ENCODE measurements around the gene KMO.

The KMO gene

DNA sequence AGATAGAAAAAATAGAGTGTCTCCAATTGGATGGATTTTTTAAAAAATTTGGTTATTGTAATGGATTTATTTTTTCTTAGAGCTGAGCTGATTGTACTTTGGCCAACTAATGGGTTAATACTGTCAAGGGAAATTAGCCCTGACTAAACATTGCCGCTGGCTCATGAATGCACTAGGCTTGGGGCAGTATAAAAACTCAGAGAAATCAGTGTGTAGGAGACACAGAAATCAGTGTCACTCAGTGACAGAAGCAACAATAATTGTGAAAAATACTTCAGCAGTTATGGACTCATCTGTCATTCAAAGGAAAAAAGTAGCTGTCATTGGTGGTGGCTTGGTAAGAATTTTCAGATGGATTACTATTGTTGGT is at the start of gene KMO:
TSS of gene KMO (plus strand) at position 217 of the 370 bp plus-strand sequence. CDS start at position 284, 67 bp downstream.
- H3K9ac ChIP-seq (ENCODE audit: low read depth, low read length) = peak within 1 kb of the TSS; percentile 35; the same call in 1 of the 2 replicates
- H3K9me3 ChIP-seq (ENCODE audit: control insufficient read depth, insufficient read depth, low read length) = no peaks in the 10 kb centered on the region
- no peaks in the 10 kb centered on the region for H3K4me1 ChIP-seq (ENCODE audit: insufficient read depth, low read length)
- no peaks in the 10 kb centered on the region for H3K36me3 ChIP-seq (ENCODE audit: insufficient read depth, low read length)

DNA sequence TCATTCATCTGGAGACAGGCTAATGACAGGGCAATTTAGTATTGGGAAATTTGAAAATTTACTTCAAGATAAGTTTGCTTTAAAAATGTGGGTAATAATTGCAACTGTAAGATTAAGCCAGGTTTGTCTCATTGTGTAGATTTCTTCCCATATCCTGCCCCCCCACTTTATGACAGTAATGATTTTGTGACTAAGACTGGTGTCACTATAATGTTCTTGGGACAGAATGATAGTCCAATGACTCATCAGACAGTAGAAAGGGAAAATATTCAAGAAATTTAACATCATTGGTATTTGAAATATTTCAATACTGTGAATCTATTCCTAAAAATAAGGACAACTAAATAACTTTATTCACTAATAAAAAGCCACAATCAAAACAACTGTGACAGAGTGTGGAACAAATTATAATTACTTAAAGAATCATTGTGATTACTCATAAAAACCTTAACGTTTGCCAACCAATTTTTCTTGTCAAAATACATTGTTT is 49.4 kb upstream of the KMO start:
- no peaks in the 10 kb centered on the region for H3K36me3 ChIP-seq (ENCODE audit: insufficient read depth, low read length)
- peaks cover 8% of the 10 kb centered on the region; the same call in 1 of the 2 replicates for H3K9me3 ChIP-seq (ENCODE audit: control insufficient read depth, insufficient read depth, low read length)
- H3K4me1 ChIP-seq (ENCODE audit: insufficient read depth, low read length) = no peaks in the 10 kb centered on the region
- H3K9ac ChIP-seq (ENCODE audit: low read depth, low read length) = no peak overlapping the region

DNA sequence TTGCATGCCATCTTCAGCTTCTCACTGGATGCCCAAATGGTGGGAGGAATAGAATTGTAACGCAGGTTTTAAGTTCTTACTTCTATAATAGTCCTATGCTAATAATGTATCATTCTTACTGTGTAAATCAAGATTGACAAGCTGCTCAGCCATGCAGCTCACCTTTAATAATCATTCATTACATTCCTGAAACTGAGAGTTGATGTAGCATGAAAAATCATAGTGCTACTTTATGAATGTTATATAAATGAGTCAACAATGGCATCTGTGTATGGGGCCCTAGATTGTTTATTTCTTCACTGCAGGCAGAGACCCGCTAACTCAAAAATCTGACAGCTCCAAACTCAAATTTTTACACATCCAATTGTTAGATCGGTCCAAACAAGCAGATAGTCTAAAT is 47.0 kb upstream of the KMO start:
- Histone ChIP-seq H3K9me3 (ENCODE audit: control insufficient read depth, insufficient read depth, low read length) (peaks cover 8% of the 10 kb centered on the region; the same call in 1 of the 2 replicates), H3K4me1 (ENCODE audit: insufficient read depth, low read length) (no peaks in the 10 kb centered on the region), H3K9ac (ENCODE audit: low read depth, low read length) (no peak overlapping the region), H3K36me3 (ENCODE audit: insufficient read depth, low read length) (no peaks in the 10 kb centered on the region; the same call in 1 of the 2 replicates)

DNA sequence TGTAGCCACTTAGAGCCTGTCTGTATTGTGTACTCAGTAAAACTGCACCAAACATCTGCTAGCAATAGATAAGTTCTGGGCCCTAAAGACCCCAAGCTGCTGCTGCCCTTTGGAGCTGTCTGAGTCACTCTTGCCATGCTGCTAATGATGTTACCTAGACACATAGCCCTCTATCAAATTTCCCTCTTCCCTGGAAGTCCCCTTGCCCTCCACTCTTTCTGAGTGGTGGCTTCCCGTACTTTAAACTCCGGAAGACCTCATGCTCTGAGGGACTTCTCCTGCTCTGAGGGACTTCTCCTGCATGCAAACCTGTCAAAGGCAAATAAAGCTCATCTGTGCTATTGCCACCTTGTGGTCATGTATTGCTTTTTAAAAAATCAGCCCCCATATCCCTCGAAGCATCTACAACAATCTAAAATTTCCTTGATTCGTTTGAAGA is 46.6 kb upstream of the KMO start:
- H3K4me1 ChIP-seq (ENCODE audit: insufficient read depth, low read length) = no peaks in the 10 kb centered on the region
- H3K9ac ChIP-seq (ENCODE audit: low read depth, low read length) = no peak overlapping the region
- H3K36me3 ChIP-seq (ENCODE audit: insufficient read depth, low read length) = no peaks in the 10 kb centered on the region; the same call in 1 of the 2 replicates
- H3K9me3 ChIP-seq (ENCODE audit: control insufficient read depth, insufficient read depth, low read length) = peaks cover 8% of the 10 kb centered on the region; the same call in 1 of the 2 replicates

DNA sequence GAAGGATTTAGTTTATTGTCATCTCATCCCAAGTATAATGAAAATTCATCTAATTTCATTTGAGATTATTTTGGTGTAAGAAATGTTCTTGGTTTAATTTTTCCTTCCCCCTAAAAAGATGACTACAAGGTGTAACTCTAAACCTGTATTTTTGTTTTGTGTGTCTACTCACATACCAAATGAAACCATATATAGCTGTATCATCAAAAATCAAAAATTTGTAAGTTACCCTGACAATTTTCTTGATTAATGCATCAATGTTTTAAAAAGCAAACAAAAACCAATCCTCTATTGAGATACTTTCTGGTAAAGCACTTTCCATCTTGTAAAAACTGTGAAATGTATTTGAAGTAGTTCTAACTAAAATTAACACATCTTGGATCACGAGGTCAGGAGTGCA is 43.4 kb upstream of the KMO start:
- H3K9ac ChIP-seq (ENCODE audit: low read depth, low read length) = no peak overlapping the region
- H3K9me3 ChIP-seq (ENCODE audit: control insufficient read depth, insufficient read depth, low read length) = peaks cover 8% of the 10 kb centered on the region; the same call in 1 of the 2 replicates
- H3K4me1 ChIP-seq (ENCODE audit: insufficient read depth, low read length) = no peaks in the 10 kb centered on the region
- H3K36me3 ChIP-seq (ENCODE audit: insufficient read depth, low read length) = no peaks in the 10 kb centered on the region; the same call in 1 of the 2 replicates

DNA sequence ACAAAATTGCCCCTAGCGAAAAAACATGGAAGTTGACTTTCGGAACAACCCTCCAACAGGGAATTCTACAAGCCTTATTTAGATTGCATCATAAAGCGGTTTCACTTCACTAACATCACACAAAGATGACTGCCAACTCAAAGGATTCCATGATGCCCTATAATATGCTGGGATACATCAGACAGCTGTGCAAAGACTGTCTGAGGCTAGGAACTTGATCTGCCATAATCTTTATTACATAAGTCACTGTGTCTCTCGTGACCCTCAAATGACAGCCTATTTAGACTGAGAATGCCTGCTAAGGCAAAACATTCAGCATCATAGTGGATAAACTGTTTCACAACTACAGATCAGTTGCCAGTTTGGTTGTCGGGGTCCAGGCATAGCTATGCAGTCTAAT is 36.4 kb upstream of the KMO start:
- H3K36me3 ChIP-seq (ENCODE audit: insufficient read depth, low read length) = peaks cover 4% of the 10 kb centered on the region; the same call in 1 of the 2 replicates
- no peaks in the 10 kb centered on the region for H3K4me1 ChIP-seq (ENCODE audit: insufficient read depth, low read length)
- H3K9ac ChIP-seq (ENCODE audit: low read depth, low read length) = no peak overlapping the region
- no peaks in the 10 kb centered on the region for H3K9me3 ChIP-seq (ENCODE audit: control insufficient read depth, insufficient read depth, low read length)

DNA sequence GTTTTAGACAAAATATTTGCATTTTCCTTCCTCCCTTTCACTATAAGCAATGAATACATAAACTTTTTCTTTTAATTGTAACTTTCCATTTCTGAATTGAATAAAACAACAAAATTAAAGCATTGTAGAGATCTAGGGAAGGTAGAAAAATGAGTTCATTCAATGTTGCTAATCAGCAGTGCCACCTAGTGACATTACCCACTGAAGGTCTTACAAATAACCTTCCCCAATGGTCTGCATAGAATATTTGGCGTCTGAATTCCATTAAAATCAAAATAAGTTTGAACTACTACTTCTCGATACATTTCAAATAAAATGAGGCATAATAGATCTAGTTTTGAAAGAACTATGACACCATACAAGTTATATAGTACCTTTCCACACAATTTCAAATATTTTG is 32.3 kb upstream of the KMO start:
- Histone ChIP-seq H3K4me1 (ENCODE audit: insufficient read depth, low read length) (no peaks in the 10 kb centered on the region), H3K9ac (ENCODE audit: low read depth, low read length) (no peak overlapping the region), H3K9me3 (ENCODE audit: control insufficient read depth, insufficient read depth, low read length) (no peaks in the 10 kb centered on the region), H3K36me3 (ENCODE audit: insufficient read depth, low read length) (peaks cover 8% of the 10 kb centered on the region)

DNA sequence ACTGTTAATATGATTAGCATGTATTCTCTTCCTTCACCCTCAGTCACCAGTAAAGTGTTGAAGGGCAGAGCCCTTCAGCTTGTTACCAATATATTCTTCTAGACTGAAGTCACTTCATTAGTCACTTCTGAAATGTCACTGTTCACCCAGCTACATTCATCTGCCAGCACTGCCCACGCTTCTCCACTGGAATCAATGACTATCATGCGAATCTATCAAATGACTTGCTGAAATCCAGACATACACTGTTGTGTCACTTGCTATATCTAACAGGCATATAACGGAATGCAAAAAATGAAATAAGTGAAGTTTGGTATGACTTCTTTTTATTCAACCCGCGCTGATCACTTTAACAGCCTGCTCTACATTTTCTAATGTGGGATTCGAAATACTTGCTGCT is 28.7 kb upstream of the KMO start:
- Histone ChIP-seq H3K9me3 (ENCODE audit: control insufficient read depth, insufficient read depth, low read length) (no peaks in the 10 kb centered on the region), H3K4me1 (ENCODE audit: insufficient read depth, low read length) (no peaks in the 10 kb centered on the region), H3K36me3 (ENCODE audit: insufficient read depth, low read length) (peaks cover 3% of the 10 kb centered on the region), H3K9ac (ENCODE audit: low read depth, low read length) (no peak overlapping the region)

DNA sequence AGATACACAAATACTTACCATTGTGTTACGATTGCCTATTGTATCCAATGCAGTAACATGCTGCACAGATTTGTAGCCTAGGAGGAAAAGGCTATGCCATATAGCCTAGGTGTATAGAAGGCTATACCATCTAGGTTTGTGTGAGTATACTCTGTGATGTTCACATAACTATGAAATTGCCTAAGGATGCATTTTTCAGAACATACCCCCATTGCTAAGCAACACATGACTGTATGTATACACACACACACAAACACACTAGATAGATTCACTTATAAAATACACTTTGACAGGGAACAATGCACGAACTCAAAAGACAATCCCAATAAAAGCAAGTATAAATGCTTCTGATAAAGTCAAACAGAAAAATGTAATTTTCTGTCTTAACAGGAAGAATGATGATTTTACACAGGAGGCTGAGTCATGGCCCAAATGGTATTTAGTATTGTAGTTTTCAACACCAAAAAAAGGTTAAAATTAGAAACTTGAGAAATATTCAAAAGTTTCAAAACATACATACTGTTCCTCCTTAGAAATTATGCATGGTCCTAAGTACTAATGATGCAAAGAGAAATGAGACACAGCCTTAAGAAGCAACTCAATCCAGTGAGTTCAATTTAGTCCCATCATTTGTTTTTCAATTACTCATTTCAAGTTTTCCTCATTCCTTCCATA is 24.9 kb upstream of the KMO start:
- Histone ChIP-seq H3K36me3 (ENCODE audit: insufficient read depth, low read length) (peaks cover 3% of the 10 kb centered on the region), H3K9ac (ENCODE audit: low read depth, low read length) (no peak overlapping the region), H3K4me1 (ENCODE audit: insufficient read depth, low read length) (no peaks in the 10 kb centered on the region), H3K9me3 (ENCODE audit: control insufficient read depth, insufficient read depth, low read length) (no peaks in the 10 kb centered on the region)

DNA sequence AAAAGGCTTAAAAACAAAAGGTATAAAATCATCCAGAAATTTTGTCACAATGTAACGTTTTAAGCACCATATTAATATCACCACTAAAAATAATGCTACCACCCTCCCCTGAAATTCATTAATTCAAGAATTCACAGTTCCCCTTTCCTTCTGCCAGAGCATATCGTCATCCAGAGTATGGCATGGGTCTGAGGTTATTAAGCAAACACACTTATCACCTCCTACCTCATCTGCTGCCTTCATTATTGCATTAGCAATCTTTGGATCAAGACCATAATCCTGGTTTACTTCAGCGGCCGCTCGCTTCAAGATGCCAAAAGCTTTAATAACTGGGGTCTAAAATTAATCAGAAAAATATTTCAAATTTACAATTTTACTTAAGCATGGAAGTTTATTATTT is 18.8 kb upstream of the KMO start:
- Histone ChIP-seq H3K36me3 (ENCODE audit: insufficient read depth, low read length) (no peaks in the 10 kb centered on the region; the same call in 1 of the 2 replicates), H3K9me3 (ENCODE audit: control insufficient read depth, insufficient read depth, low read length) (no peaks in the 10 kb centered on the region), H3K9ac (ENCODE audit: low read depth, low read length) (no peak overlapping the region), H3K4me1 (ENCODE audit: insufficient read depth, low read length) (no peaks in the 10 kb centered on the region)

DNA sequence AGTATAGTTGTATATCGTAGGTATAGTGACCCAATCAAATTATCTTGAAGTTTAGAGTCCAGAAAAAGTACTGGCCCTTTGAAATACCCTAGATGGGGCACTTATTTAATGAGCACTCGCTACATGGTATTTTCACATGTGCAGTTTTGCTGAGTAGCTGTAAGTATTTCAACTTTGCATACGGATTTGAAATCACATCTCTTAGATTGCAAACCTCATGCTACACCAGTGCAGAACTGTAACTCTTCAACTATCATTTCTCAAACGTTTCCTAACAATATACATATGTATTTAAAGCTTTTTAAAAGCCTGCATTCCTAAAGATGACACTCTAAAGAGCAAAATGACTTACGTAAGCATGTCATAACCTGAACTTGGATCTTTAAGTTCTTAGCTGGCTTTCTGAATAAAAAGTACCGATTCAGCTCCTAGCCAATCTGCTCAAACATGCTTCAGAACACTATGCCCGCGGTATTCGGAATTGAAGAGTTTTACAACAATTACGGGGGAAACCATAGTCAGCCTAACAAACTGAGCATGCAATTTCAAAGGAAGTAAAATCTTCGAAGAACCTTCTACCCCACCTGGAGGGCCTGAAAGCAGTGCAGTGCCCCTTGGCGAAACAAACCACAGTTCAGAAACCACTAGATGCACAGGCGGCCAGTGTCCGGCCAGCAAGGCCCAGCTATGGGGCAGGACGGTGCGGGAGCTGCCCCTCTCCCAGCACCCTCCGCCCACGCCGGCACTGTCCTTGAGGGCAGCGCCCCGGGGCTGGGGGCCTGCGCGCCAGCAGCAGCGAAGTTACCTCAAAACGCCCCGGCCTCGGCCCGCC is 13.5 kb upstream of the KMO start:
- Histone ChIP-seq H3K9ac (ENCODE audit: low read depth, low read length) (peak overlapping the region; percentile 95), H3K36me3 (ENCODE audit: insufficient read depth, low read length) (no peaks in the 10 kb centered on the region; the same call in 1 of the 2 replicates), H3K9me3 (ENCODE audit: control insufficient read depth, insufficient read depth, low read length) (no peaks in the 10 kb centered on the region), H3K4me1 (ENCODE audit: insufficient read depth, low read length) (no peaks in the 10 kb centered on the region)

DNA sequence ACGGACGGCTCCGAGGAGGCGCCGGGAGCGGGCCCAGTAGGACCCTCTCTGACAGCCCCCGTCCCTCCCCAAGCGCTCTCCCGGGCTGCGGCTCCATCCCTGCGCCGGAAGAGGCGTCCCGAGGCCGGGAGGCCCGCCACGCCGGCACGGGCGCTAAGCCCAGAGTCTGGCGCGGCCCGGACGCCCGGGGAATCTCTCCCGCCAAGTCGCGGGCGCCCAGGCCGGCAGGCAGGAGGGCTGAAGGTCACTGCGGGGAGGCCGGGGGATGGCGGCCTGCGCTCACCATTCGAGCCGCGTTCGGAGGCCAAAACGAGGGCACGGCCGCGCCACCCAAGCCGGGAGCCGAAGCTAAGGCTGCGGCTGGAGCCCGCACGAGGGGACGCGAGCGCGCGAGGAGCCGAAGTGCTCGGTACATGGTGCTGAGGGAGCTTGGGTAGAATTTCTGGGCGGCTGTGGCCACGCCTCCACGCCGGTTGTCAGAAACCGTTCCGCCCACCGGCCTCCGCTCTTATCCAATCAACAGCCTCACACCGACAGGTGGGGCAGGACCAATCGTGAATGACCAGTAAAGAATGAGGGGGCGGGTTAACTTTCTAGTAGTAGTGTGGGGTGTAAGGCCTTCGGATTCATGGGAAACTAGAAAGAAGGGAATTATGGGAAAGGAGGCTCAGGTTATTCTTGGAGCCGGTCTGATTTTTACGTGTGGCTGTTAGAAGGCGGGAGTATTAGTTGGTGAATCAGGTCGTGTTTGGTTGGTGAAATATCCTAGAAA is 12.7 kb upstream of the KMO start, which contains the start of gene FH:
TSS of gene FH (minus strand) at position 448 of the 772 bp plus-strand sequence. CDS start at position 415, 33 bp downstream.
- Histone ChIP-seq H3K9ac (ENCODE audit: low read depth, low read length) (peak within 1 kb of the TSS; percentile 95), H3K4me1 (ENCODE audit: insufficient read depth, low read length) (no peaks in the 10 kb centered on the region), H3K36me3 (ENCODE audit: insufficient read depth, low read length) (no peaks in the 10 kb centered on the region; the same call in 1 of the 2 replicates), H3K9me3 (ENCODE audit: control insufficient read depth, insufficient read depth, low read length) (no peaks in the 10 kb centered on the region)

DNA sequence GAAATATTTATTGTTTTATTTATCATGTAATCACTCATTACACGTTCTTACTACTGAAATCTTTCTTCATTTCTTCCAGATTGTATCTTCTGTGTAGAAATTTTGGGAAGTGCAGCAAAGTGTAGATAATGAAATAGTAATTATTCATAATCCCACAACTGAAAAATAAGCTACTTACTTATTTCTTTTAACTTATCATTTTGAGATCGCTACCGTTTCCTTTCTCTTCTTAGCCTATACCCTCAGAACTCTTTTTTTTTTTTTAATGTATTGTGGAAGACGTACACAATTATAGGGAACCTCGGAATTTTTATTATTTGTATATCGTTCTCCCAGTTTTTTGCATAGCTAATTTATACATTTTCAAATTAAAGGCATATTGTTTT is 12.1 kb upstream of the KMO start:
- Histone ChIP-seq H3K9me3 (ENCODE audit: control insufficient read depth, insufficient read depth, low read length) (no peaks in the 10 kb centered on the region), H3K36me3 (ENCODE audit: insufficient read depth, low read length) (no peaks in the 10 kb centered on the region; the same call in 1 of the 2 replicates), H3K4me1 (ENCODE audit: insufficient read depth, low read length) (no peaks in the 10 kb centered on the region), H3K9ac (ENCODE audit: low read depth, low read length) (peak overlapping the region; percentile 95; the same call in 1 of the 2 replicates)

DNA sequence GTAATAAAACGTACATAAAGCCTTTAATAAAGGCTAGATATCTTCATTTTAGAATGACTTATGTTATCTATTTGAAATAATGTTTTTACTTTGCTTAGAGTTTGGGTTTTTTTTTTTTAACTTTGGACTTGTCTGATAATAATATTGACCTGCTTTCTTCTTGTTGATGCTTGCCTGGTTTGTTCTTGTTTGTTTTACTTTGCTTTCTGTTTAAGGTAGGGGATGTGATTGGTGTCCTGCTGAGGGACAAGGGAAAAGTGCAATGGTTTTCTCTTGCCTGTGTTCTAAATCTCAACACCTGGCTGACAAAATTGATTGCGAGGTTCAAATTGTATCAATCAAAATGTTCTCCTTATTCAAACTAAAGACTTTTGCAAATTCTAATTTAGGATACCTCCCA is 10.5 kb upstream of the KMO start:
- Histone ChIP-seq H3K36me3 (ENCODE audit: insufficient read depth, low read length) (no peaks in the 10 kb centered on the region), H3K9ac (ENCODE audit: low read depth, low read length) (no peak overlapping the region), H3K4me1 (ENCODE audit: insufficient read depth, low read length) (no peaks in the 10 kb centered on the region), H3K9me3 (ENCODE audit: control insufficient read depth, insufficient read depth, low read length) (no peaks in the 10 kb centered on the region)

Measured in ES-I3 (cell line).